Naive thymus-derived CD8-positive, alpha-beta T cell (primary cell): ENCODE measurements around the gene DCLK1. TPM values are rescaled to one million over a fixed set of nuclear protein-coding genes. Genes with fewer than 3 reads are reported as not detected.

Source experiments
- ATAC-seq, 2 donors: fragments of 150-1000 bp; cut with Tn5 transposase in 1 of 2; sonication (Bioruptor Pico), chemical (Tn5 transposase) in 1 of 2; 1 replicate in 1 of 2; 2 replicates in 1 of 2; pipeline ENCODE4 v1.10.0; 2021; ENCODE audit warnings: mild to moderate bottlenecking in 2 of 2, moderate library complexity in 2 of 2
- POLR2A ChIA-PET: fragments of 350-600 bp; sonication (Branson Sonifier 250); formaldehyde crosslinking; loops from one replicate; lab custom pipeline; 2021; ENCODE audit warnings: antibody characterized with exemption; lab: Charles Lee
- DNase-seq, 10 donors: peaks; one replicate each; pipeline versions ENCODE4 v3.0.0 to v3.0.0-alpha.2; 2020 to 2022
- H3K27ac Mint-ChIP-seq, 10 donors: one replicate each; pipeline ENCODE4 v1.8.0; 2020 to 2022; ENCODE audit warnings: mild to moderate bottlenecking in 10 of 10, mixed read lengths in 10 of 10, moderate library complexity in 4 of 10, inconsistent platforms in 1 of 10
- H3K27me3 Mint-ChIP-seq, 5 donors: one replicate each; pipeline ENCODE4 v1.8.0; 2021 to 2022; ENCODE audit warnings: mixed read lengths in 5 of 5
- H3K36me3 Mint-ChIP-seq, 3 donors: one replicate each; pipeline ENCODE4 v1.8.0; 2020 to 2022; ENCODE audit warnings: mixed read lengths in 3 of 3, mild to moderate bottlenecking in 2 of 3, inconsistent platforms in 1 of 3
- H3K4me1 Mint-ChIP-seq, 4 donors: one replicate each; pipeline ENCODE4 v1.8.0; 2021 to 2022; ENCODE audit warnings: mixed read lengths in 4 of 4
- H3K4me3 Mint-ChIP-seq, 10 donors: one replicate each; pipeline ENCODE4 v1.8.0; 2020 to 2022; ENCODE audit warnings: mild to moderate bottlenecking in 10 of 10, mixed read lengths in 10 of 10, moderate library complexity in 6 of 10, inconsistent platforms in 1 of 10
- H3K9me3 Mint-ChIP-seq, 9 donors: one replicate each; pipeline ENCODE4 v1.8.0; 2020 to 2022; ENCODE audit warnings: mixed read lengths in 9 of 9, mild to moderate bottlenecking in 3 of 9, inconsistent platforms in 1 of 9, moderate library complexity in 1 of 9
- polyA plus RNA-seq, 3 donors: library from polyadenylated mRNA; unstranded; fragments of 300-500 nt; fragmentation: Illumina TruSeq; gene quantifications; one replicate each; pipeline ENCODE4 v1.2.3, GENCODE V29; 2021
- total RNA-seq, 8 experiments: library from RNA in 2 of 8; stranded (reverse) in 2 of 8; gene quantifications; one replicate each; pipeline ENCODE4 v1.2.3 and lab custom pipeline; 2021 to 2026

Gene DCLK1
- total and polyA plus RNA-seq, 5 experiments from 2014 or later, result not detected

GRCh38 chr13:35763060-35763781 lies 368.0 kb downstream of the DCLK1 start:
- Mint-ChIP-seq H3K27ac (no peak overlapping the region), H3K36me3 (no peaks in the 10 kb centered on the region), H3K27me3 (peaks cover 0 to 2% (median 0%) of the 10 kb centered on the region in 5 donors), H3K9me3 (peaks cover 0 to 13% (median 2%) of the 10 kb centered on the region in 9 donors), H3K4me3 (no peak overlapping the region), H3K4me1 (no peaks in the 10 kb centered on the region)
- ATAC-seq, result no peak
- no peak for DNase-seq
- POLR2A ChIA-PET, result no interaction called here

GRCh38 chr13:35761440-35762252 lies 369.5 kb downstream of the DCLK1 start:
- no peaks in the 10 kb centered on the region for H3K36me3 Mint-ChIP-seq
- DNase-seq (no peak), ATAC-seq (no peak)
- H3K27me3 Mint-ChIP-seq, result peaks cover 0 to 3% (median 0%) of the 10 kb centered on the region in 5 donors
- peaks cover 0 to 18% (median 4%) of the 10 kb centered on the region in 9 donors for H3K9me3 Mint-ChIP-seq
- H3K27ac Mint-ChIP-seq, result no peak overlapping the region
- H3K4me3 Mint-ChIP-seq, result no peak overlapping the region
- no peaks in the 10 kb centered on the region for H3K4me1 Mint-ChIP-seq
- POLR2A ChIA-PET, result no interaction called here

- no peaks in the 10 kb centered on the region for H3K4me1 Mint-ChIP-seq
- H3K36me3 Mint-ChIP-seq, result no peaks in the 10 kb centered on the region
- H3K27me3 Mint-ChIP-seq, result peaks cover 0 to 5% (median 0%) of the 10 kb centered on the region in 5 donors
- H3K9me3 Mint-ChIP-seq, result peaks cover 0 to 22% (median 4%) of the 10 kb centered on the region in 9 donors
- H3K4me3 Mint-ChIP-seq, result no peak overlapping the region
- ATAC-seq (no peak), DNase-seq (no peak)
- POLR2A ChIA-PET, result no interaction called here
- H3K27ac Mint-ChIP-seq, result no peak overlapping the region
Observed at GRCh38 chr13:35760735-35761281, 370.4 kb downstream of the DCLK1 start.

DNA sequence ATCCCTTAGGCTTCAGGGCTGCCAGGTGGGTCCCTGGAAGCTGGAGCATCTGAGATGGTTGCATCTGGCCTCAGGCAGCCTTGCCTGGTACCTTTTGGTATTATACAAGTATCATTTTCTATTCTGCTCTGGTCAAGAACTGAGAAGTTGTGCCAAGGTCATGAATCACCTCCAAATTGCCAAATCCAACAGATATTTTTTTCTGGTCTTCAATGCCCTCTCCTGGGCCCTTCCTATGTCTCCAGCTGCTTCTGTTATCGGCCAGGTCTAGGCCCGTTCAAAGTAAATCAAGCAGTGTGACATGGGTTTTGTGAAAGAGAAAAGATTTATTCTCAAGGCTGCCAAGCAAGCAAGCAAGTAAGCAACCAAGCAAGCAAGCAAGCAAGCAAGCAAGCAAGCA lies 383.6 kb downstream of the DCLK1 start:
- no peak for DNase-seq
- POLR2A ChIA-PET, result no interaction called here
- Mint-ChIP-seq H3K27ac (no peak overlapping the region), H3K4me1 (no peaks in the 10 kb centered on the region), H3K27me3 (peaks cover 0 to 15% (median 1%) of the 10 kb centered on the region in 5 donors), H3K36me3 (no peaks in the 10 kb centered on the region), H3K4me3 (no peak overlapping the region), H3K9me3 (peaks cover 0 to 27% (median 7%) of the 10 kb centered on the region in 9 donors)
- no peak for ATAC-seq

DNA sequence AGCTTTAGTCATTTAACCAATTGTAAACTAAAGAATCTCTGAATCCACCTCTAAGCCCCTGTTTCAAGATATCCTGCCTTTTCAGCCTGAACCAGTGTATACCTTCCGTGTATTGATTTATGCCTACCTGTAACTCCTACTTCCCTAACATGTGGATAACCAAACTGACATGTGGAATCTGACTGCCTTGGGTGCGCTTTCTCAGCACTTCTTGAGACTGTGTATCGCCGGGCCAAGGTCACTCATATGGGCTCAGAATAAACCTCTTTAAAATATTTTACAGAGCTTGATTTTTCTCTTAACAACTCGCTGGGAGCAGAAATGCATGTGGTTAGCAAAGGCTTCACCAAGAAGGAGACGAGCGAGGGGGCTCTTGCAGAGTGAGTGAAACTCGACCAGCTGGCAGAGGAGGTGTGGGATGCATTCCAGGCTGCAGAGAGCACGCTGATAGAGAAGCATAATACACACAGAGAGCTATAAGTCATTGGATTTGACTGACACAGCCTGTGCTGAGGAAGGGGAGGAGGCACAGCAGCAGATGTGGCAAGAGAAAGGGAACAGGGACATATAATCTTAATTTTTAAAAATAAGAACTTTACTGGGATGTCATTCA lies 386.5 kb downstream of the DCLK1 start:
- Mint-ChIP-seq H3K4me3 (no peak overlapping the region), H3K27ac (no peak overlapping the region), H3K36me3 (peaks cover 0 to 4% (median 0%) of the 10 kb centered on the region in 3 donors), H3K27me3 (peaks cover 0 to 15% (median 2%) of the 10 kb centered on the region in 5 donors), H3K4me1 (no peaks in the 10 kb centered on the region), H3K9me3 (peaks cover 0 to 28% (median 5%) of the 10 kb centered on the region in 9 donors)
- ATAC-seq, result no peak
- no peak for DNase-seq
- POLR2A ChIA-PET, result no interaction called here

- Mint-ChIP-seq H3K27me3 (peaks cover 0 to 15% (median 3%) of the 10 kb centered on the region in 5 donors), H3K36me3 (peaks cover 0 to 4% (median 0%) of the 10 kb centered on the region in 3 donors), H3K9me3 (peaks cover 0 to 22% (median 5%) of the 10 kb centered on the region in 9 donors), H3K4me1 (no peaks in the 10 kb centered on the region), H3K27ac (no peak overlapping the region), H3K4me3 (no peak overlapping the region)
- ATAC-seq, result no peak
- no peak for DNase-seq
- POLR2A ChIA-PET, result no interaction called here
Observed at GRCh38 chr13:35744144-35744543, 387.0 kb downstream of the DCLK1 start.

GRCh38 chr13:35743165-35743564 lies 388.0 kb downstream of the DCLK1 start:
- POLR2A ChIA-PET, result no interaction called here
- no peaks in the 10 kb centered on the region for H3K4me1 Mint-ChIP-seq
- H3K9me3 Mint-ChIP-seq, result peaks cover 0 to 15% (median 3%) of the 10 kb centered on the region in 9 donors
- no peak for DNase-seq
- peaks cover 0 to 4% (median 0%) of the 10 kb centered on the region in 3 donors for H3K36me3 Mint-ChIP-seq
- peaks cover 0 to 14% (median 3%) of the 10 kb centered on the region in 5 donors for H3K27me3 Mint-ChIP-seq
- peak overlapping the region in 1 of 10 donors; percentile 36 for H3K27ac Mint-ChIP-seq
- ATAC-seq, result no peak
- H3K4me3 Mint-ChIP-seq, result no peak overlapping the region

DNA sequence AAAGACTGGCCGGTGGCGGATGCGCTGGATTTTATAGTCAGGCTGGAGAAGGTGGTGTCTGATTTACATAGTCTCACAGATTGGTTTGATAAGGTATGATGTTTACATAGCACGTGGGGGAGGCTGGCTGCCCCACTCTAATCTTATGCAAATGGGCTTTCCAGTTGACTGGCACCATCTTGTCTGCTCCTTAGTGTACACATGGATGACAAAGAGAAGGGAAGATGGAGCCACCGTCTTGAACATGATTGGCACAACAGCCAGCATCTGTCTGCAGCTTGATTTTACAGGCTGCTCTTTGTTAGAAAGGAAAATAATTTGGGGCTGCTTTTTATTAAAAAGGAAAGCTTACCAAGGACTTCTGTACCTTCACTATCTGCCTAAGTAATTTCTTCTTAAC lies 389.5 kb downstream of the DCLK1 start:
- Mint-ChIP-seq H3K27me3 (peaks cover 0 to 14% (median 3%) of the 10 kb centered on the region in 5 donors), H3K9me3 (peaks cover 0 to 15% (median 3%) of the 10 kb centered on the region in 9 donors), H3K4me3 (no peak overlapping the region), H3K36me3 (peaks cover 0 to 4% (median 0%) of the 10 kb centered on the region in 3 donors), H3K4me1 (no peaks in the 10 kb centered on the region), H3K27ac (no peak overlapping the region)
- POLR2A ChIA-PET, result no interaction called here
- no peak for ATAC-seq
- DNase-seq, result no peak

DNA sequence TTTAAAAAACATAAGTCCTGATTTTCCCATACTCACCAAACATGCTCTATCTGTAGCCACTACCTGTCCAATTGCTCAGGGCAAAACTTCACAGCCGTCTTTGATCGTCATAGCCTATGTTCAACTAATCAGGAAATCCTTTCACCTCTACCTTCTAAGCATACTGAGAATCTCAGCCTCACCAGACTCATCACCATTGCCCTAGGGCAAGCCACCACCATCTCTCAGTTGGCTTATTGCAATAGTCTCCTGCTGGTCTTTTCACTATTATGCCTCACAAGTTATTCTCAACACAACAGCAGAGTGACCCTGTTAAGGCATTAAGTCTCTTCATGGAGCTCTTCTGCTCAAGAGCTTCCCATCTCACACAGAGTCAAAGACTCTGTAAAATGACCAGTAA lies 394.3 kb downstream of the DCLK1 start:
- POLR2A ChIA-PET, result no interaction called here
- peaks cover 0 to 10% (median 2%) of the 10 kb centered on the region in 9 donors for H3K9me3 Mint-ChIP-seq
- no peak for ATAC-seq
- H3K27ac Mint-ChIP-seq, result no peak overlapping the region
- DNase-seq, result no peak
- peaks cover 0 to under 1% (median 0%) of the 10 kb centered on the region in 3 donors for H3K36me3 Mint-ChIP-seq
- no peaks in the 10 kb centered on the region for H3K4me1 Mint-ChIP-seq
- no peak overlapping the region for H3K4me3 Mint-ChIP-seq
- H3K27me3 Mint-ChIP-seq, result peaks cover 2 to 21% (median 3%) of the 10 kb centered on the region in 5 donors

DNA sequence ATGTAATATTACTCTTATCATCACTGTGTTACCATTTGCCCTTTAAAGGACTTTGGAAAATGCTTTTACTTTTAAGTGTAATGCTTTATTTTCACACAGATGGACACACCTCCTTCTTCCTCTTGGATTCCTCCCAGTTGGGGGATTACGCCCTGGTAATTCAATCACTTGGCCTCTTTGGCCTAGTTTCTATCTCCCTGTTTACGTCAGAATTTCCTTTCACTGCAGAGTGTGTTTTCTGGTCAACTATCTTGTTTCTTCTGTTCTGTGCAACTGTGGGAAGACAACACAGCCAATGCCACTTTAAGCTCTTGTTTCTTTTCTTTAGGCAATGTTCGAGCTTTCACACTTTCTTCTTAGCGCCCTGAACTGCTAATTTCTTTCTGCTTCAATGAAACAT lies 397.4 kb downstream of the DCLK1 start:
- DNase-seq (no peak), ATAC-seq (no peak)
- Mint-ChIP-seq H3K36me3 (no peaks in the 10 kb centered on the region), H3K9me3 (peaks cover 0 to 3% (median 0%) of the 10 kb centered on the region in 9 donors), H3K27ac (peak overlapping the region in 1 of 10 donors; percentile 12), H3K4me1 (no peaks in the 10 kb centered on the region), H3K4me3 (no peak overlapping the region), H3K27me3 (peaks cover 0 to 18% (median 3%) of the 10 kb centered on the region in 5 donors)
- POLR2A ChIA-PET, result no interaction called here

DNA sequence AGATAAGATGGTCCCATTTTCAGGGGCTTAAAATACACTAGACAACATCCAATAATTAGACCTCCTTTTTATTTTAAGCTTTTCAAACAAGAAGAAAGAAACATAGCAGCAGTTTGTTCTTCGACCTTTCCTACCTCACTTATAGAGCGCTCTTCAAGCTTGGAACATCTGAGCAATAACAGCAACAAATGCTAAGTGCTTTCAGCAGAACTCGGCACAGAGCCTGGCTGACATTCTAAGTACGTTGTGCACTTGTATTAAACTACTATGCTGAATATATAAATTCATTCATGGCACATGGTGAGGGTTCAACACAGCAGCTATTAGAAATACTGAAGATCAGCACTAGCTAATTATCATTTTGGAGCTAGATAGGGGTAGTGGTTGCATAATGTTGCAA lies 398.6 kb downstream of the DCLK1 start:
- Mint-ChIP-seq H3K9me3 (peaks cover 0 to 9% (median 0%) of the 10 kb centered on the region in 9 donors), H3K36me3 (no peaks in the 10 kb centered on the region), H3K4me3 (no peak overlapping the region), H3K27ac (no peak overlapping the region), H3K4me1 (no peaks in the 10 kb centered on the region), H3K27me3 (peaks cover 0 to 18% (median 4%) of the 10 kb centered on the region in 5 donors)
- DNase-seq (no peak), ATAC-seq (no peak)
- POLR2A ChIA-PET, result no interaction called here

DNA sequence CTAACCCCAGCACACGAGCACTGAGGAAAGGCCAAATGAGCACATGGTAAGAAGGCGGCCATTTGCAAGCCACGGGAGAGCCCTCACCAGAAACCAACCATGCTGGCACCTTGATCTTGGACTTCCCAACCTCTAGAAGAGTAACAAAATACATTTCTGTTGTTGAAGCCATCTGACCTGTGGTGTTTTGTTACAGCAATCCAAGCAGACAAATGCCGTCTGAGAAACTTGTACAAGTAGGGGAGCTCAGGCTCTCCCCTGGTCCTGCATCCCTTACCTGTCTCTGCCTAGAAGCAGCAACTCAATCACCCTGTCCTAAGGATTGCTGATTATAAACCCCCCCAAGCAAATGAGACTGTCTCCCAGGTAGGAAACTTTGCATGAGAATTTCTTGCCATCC lies 399.7 kb downstream of the DCLK1 start:
- H3K9me3 Mint-ChIP-seq, result peaks cover 0 to 9% (median 0%) of the 10 kb centered on the region in 9 donors
- POLR2A ChIA-PET, result no interaction called here
- H3K4me3 Mint-ChIP-seq, result no peak overlapping the region
- peaks cover 0 to 18% (median 6%) of the 10 kb centered on the region in 5 donors for H3K27me3 Mint-ChIP-seq
- no peak for DNase-seq
- no peak overlapping the region for H3K27ac Mint-ChIP-seq
- H3K36me3 Mint-ChIP-seq, result no peaks in the 10 kb centered on the region
- ATAC-seq, result no peak
- no peaks in the 10 kb centered on the region for H3K4me1 Mint-ChIP-seq
